ENCODE measurements around the gene TMEM108. TPM values are rescaled to one million over a fixed set of nuclear protein-coding genes. Genes with fewer than 3 reads are reported as not detected.

Gene TMEM108
- total RNA-seq, 2 experiments from 2014 or later = not detected

- no peaks in the 10 kb centered on the region for H3K79me2 ChIP-seq (ENCODE audit: insufficient read depth, low read depth, low read length)
- intact Hi-C loops (cut with micrococcal nuclease; ENCODE audit: unreplicated experiment) = no loop called here
- no peaks in the 10 kb centered on the region for H3K9me3 ChIP-seq (ENCODE audit: low read length)
- no peak for TF ChIP-seq EZH2phosphoT487 (IDR thresholded peaks at IDR 0.05; ENCODE audit: borderline replicate concordance, low read depth, low read length)
- TF ChIP-seq CTCF (conservative IDR thresholded peaks at IDR 0.05; ENCODE audit: low read length) = no peak
- no peaks in the 10 kb centered on the region for H3K9me2 ChIP-seq (ENCODE audit: insufficient read depth, low read length)
- DNase-seq (ENCODE audit: low spot score) = no peak
- no peak overlapping the region for H3K4me2 ChIP-seq (ENCODE audit: low read length)
- no peaks in the 10 kb centered on the region for H3K36me3 ChIP-seq (ENCODE audit: insufficient read depth, low read length)
- CTCF ChIA-PET (ENCODE audit: unreplicated experiment) = no interaction called here
- H3K4me1 ChIP-seq (ENCODE audit: insufficient read depth, low read length, poor library complexity, severe bottlenecking) = no peaks in the 10 kb centered on the region
- no peak overlapping the region for H2AFZ ChIP-seq (ENCODE audit: low read length)
- no peaks in the 10 kb centered on the region for H4K20me1 ChIP-seq (ENCODE audit: insufficient read depth, low read length)
- POLR2A ChIA-PET = no interaction called here
- H3K27ac ChIP-seq (ENCODE audit: low read depth, low read length, poor library complexity, severe bottlenecking) = no peak overlapping the region
- H3K4me3 ChIP-seq (ENCODE audit: low read depth, low read length, poor library complexity, severe bottlenecking) = no peak overlapping the region
- no TSS peak for BruUV-seq (replicated peaks)
Measured at GRCh38 chr3:133408961-133409360, 370.8 kb downstream of the TMEM108 start.

- TF ChIP-seq CTCF (conservative IDR thresholded peaks at IDR 0.05; ENCODE audit: low read length) (no peak), EZH2phosphoT487 (IDR thresholded peaks at IDR 0.05; ENCODE audit: borderline replicate concordance, low read depth, low read length) (no peak)
- ChIA-PET CTCF (ENCODE audit: unreplicated experiment) (no interaction called here), POLR2A (interaction anchor here (1.1 to 1.2 kb wide), 2 partner anchors 10 to 27 kb away, joined by 5 to 6 read pairs; no protein-coding TSS in a partner anchor)
- Histone ChIP-seq H3K4me2 (ENCODE audit: low read length) (no peak overlapping the region), H3K4me1 (ENCODE audit: insufficient read depth, low read length, poor library complexity, severe bottlenecking) (no peaks in the 10 kb centered on the region), H3K79me2 (ENCODE audit: insufficient read depth, low read depth, low read length) (no peaks in the 10 kb centered on the region), H4K20me1 (ENCODE audit: insufficient read depth, low read length) (no peaks in the 10 kb centered on the region), H3K9me3 (ENCODE audit: low read length) (no peaks in the 10 kb centered on the region), H3K4me3 (ENCODE audit: low read depth, low read length, poor library complexity, severe bottlenecking) (no peak overlapping the region), H2AFZ (ENCODE audit: low read length) (no peak overlapping the region), H3K36me3 (ENCODE audit: insufficient read depth, low read length) (no peaks in the 10 kb centered on the region), H3K27ac (ENCODE audit: low read depth, low read length, poor library complexity, severe bottlenecking) (no peak overlapping the region), H3K9me2 (ENCODE audit: insufficient read depth, low read length) (no peaks in the 10 kb centered on the region)
- intact Hi-C loops (cut with micrococcal nuclease; ENCODE audit: unreplicated experiment) = no loop called here
- BruUV-seq (replicated peaks) = no TSS peak
- no peak for DNase-seq (ENCODE audit: low spot score)
Measured at GRCh38 chr3:133410191-133410892, 372.2 kb downstream of the TMEM108 start.
